ELR (cell line): ENCODE results near the gene DNAI1.
A peak's percentile ranks its signal among the peaks of the same experiment; 100 is the strongest.
"Not testable (repeated sequence)": the region's sequence is repeated elsewhere in the genome, so short reads cannot be mapped to it uniquely, and the experiment has no call there.

Source experiments
- DNase-seq: peaks from one replicate; pipeline ENCODE4 v3.0.0-alpha.2; 2015; ENCODE audit warnings: low read depth

The DNAI1 gene

GRCh38 chr9:34451135-34451534 is 7.5 kb upstream of the DNAI1 start:
- no peak for DNase-seq

DNA sequence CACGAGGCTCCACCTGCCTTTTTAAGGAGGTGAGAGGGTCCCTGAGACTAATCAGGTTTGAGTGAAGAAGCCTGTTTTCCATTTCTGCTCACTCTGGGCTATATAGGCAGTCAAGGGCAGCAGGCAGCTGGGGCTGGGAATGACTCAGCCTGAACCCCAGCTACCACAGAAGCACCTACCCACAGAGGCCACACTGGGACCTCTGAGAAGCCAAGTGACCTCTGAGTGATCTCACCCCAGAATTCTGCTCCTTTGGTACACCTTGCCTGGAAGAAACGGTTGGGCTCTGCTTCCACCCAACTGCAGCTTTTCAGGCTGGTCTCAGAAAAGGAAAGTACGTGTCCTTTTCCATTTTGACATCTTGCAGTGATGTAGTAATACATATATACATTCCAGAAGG is 7.1 kb upstream of the DNAI1 start:
- peak; percentile 57 for DNase-seq

DNA sequence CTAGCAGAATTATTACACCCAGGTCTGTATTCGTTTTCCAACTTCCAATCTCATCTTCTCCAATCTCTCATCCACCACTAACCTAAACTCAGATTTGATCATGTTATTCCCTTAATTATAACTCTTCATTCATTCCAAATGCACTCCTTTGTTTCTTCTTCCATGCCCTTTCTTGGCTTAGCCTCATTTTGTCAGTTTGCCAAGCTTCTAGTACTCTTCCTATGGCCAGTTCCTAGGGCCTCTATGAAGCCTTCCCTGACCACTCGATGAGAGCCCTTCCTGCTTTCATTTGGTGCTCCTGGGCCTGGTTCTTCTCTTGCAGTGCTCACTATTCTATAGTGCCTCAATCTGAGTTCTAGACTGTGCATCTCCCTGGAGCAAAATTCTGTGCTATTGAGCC is 6.0 kb upstream of the DNAI1 start:
- DNase-seq, result no peak

DNA sequence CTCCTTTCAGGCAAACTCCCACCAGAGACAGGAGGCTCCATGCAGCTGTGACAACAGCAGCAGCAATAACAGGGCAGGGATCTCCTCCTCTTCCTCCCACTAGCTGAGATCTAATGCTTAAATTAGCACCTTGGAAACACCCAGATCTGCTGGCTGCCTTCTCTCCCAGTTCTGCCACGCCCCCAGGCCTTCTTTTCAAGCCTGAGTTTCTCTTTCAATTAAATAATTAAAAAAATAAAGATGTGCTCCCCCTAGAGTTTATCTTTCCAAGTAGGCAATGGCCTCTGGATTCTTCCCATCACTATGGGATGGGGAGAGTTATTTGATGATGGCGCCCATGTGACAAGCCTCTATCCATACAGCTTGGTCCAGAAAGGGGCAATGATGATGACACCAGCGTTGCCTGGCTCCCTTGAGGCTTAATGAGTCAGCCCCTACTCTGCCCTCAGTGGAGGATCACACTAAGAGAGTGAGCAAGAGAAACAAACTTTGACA is 4.0 kb upstream of the DNAI1 start:
- DNase-seq, result peak; percentile 88

- DNase-seq, result no peak
These were observed 2.5 kb upstream of the DNAI1 start for GRCh38 chr9:34456151-34456550.

DNA sequence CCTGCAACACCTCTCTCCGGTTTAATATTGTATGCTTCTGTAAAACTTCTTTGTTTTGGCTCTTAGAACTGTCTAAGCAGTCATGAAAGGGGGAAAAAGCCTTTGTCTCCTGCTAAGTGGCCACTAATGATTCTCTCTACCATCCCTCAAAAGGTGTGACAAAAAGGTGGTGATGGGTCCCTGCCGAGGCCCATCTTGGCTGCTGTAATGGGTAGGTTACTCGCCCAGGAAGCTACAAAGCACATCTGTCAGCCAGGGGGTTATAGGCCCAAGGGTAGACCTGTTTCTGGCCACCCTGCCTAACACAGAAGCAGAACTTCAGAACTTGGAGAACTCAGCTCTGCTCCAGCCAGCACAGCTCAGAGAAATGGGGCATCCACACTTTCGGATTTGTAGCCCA is 1.9 kb upstream of the DNAI1 start:
- no peak for DNase-seq

DNA sequence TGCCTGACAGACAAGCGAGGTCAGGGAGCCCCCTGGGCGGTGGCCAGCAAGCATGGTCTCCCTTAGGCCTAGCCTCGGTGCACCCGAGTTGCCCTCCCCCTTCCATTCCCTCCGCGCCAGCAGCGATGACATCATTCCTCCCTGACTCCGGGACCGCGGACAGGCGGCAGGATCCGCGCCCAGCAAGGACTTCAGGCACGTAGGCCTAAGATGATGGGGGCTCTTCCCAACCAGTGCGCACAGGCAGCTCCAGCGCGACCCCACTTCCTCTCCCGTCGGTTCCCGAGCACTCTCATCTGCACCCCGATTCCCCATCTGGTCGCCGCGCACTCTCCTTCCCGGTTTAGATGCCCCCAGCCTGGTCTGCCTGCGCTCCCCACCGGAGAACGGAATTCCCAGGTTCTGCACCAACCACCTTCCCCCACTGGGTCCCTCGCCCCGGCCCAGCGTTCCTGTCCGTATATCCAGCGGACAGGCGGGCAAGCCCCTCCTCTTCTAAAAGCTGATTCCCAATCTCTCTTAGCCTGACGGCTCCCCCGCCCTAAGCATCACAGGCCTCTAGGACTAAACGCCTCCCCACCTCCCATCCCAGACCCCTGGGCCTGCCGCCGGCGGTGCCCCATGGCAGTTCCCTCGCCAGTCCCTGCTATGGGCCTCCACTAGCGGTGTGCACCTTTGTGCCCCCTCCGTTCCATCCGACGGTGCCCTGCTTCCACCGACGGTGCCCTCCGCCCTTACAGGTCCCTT is 1.2 kb upstream of the DNAI1 start:
- DNase-seq, result peak; percentile 84

DNA sequence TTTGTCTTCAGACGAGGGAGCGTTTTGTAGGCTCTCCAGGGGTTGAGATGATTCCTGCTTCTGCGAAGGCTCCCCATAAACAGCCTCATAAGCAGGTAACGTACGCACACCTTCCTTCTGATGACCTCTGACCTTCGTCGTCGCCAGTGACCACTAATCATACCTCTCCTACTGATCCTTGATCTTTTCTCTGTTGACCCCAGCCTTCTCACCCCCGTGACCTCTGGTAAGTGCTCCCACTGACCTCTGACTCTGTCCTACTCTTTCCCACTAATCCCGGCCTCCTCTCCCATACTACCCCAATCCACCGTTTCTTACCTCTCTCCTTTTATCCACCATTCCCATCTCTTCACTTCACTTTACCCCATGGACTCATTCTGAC is 345 bp downstream of the DNAI1 start:
- no peak for DNase-seq

GRCh38 chr9:34459356-34459755 is 751 bp downstream of the DNAI1 start:
- no peak for DNase-seq

- DNase-seq, result peak; percentile 51
These were observed 1.3 kb downstream of the DNAI1 start for GRCh38 chr9:34459941-34460340.

- DNase-seq, result peak; percentile 90
These were observed 4.7 kb downstream of the DNAI1 start for GRCh38 chr9:34463098-34463900.

- DNase-seq, result no peak
These were observed 5.3 kb downstream of the DNAI1 start for GRCh38 chr9:34463901-34464232.

DNA sequence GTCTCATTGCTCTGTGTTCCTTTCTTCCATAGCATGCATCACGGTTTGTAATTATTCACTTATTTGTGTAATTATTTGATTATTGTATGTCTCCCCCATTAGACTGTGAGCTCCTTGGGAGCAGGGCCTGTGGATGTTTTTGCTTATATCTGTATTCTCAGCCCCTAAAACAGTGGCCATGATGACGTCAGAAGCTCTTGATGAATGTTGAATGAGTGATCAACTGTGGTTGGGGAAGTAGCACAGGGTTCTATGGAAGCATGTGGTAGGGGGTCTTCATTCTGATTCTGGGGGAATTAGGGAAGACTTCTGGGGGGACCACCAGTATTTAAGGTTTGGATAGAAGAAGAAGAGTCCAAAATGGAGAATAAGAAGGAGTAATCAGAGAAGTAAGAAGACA is 6.0 kb downstream of the DNAI1 start:
- no peak for DNase-seq

DNA sequence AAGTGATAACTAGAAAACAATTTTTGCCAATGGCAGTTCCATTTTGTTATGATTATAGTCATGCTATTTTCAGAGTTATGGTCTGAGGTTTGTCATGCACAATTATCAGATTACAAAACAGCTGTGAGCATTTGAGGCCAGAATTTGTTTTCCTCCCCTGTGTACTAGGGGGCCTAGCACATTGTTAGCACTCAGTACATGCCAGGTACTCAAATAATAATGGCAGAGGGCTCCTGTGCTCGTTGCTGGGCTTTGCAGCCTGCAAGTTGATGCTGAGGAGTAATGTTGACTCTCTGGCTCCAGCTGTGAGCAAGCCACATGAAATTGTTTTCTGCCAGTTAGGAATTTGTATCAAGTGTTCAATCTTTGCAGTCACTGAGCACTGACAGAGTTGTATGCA is 6.9 kb downstream of the DNAI1 start:
- no peak for DNase-seq

- no peak for DNase-seq
These were observed 16.5 kb downstream of the DNAI1 start for GRCh38 chr9:34475097-34475496.

DNA sequence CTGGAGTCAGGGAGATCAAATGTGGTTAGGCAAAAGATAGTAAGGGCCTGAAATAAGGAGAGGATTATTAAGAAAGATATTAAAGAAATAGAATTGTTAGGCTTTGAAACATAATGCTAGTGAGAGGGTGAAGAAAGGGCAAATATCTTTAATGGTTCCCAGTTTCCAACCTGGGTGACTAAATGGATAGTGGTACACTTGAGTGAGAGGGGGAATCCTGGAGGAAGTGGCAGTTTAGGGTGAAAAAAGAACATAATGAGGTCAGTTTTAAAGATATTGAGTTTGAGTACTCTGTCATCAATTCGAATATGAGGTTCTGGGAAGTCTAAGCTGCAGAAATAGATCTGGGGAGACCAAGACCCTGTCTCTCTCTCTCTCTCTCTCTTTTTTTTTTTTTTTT is 18.9 kb downstream of the DNAI1 start:
- DNase-seq, result no peak

- DNase-seq, result no peak
These were observed 20.8 kb downstream of the DNAI1 start for GRCh38 chr9:34479431-34479866.

- not testable (repeated sequence) for DNase-seq
These were observed 23.0 kb downstream of the DNAI1 start for GRCh38 chr9:34481620-34482019.

- DNase-seq, result not testable (repeated sequence)
These were observed 24.1 kb downstream of the DNAI1 start for GRCh38 chr9:34482746-34483145.

DNA sequence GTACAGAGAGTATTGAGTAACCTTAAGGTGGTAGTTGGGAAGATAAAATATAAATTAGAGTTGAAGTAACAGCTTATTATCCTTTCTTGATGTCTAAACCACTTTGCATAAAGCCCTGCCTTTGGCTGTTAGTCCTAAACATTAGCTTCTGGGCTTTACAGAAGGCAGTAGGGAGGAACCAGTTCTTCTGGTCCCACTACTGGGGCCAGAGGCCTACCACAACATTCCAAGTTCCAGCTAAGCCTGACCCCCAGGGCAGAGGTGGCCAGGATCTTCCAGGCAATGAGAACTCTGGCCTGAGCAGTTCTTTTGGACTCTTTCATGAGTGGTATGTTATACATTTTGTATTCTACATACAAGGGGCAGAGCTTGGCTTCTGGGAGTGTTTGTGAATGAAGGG is 26.1 kb downstream of the DNAI1 start:
- no peak for DNase-seq

- no peak for DNase-seq
These were observed 27.2 kb downstream of the DNAI1 start for GRCh38 chr9:34485822-34486221.

GRCh38 chr9:34486572-34486971 is 28.0 kb downstream of the DNAI1 start:
- no peak for DNase-seq

GRCh38 chr9:34490360-34490759 is 31.8 kb downstream of the DNAI1 start:
- no peak for DNase-seq

DNA sequence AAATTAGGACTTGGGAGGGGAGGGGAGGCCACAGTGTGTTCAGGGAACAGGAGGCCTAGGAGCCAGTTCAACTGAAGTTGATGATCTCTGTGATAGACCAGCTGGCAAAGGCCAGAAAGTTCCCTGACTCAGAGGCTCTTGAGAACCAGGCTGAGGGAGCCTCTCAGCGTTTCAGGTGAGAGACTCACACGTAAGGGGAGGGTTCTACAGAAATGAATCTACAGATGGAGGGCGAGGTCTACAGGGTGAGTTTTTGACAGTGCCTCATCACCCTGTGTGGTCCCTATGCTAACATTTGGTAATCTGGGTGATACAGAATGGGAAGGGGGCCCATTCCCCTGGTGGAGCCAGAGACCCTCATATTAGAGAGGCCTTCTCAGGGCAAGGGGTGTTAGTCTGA is 32.2 kb downstream of the DNAI1 start:
- no peak for DNase-seq
